ENCODE results near the gene ZNF670. TPM values are rescaled to one million over a fixed set of nuclear protein-coding genes. Genes with fewer than 3 reads are reported as not detected.

ZNF670 gene
- total and polyA plus RNA-seq, 9 of the 15 experiments (the other 6 are each of a cell fraction or from before 2014, with no cell fraction given): 7.1 to 23.4 (median 11.8) TPM

- TF ChIP-seq ZBTB34 (CRISPR knock-in tag; IDR thresholded peaks at IDR 0.05) (no peak), FOXP4 (CRISPR knock-in tag; IDR thresholded peaks at IDR 0.05; ENCODE audit: borderline replicate concordance) (no peak), GATAD2A (IDR thresholded peaks at IDR 0.05) (no peak), IRF9 (tag; IDR thresholded peaks at IDR 0.05) (no peak), DPF2 (IDR thresholded peaks at IDR 0.05) (peak; percentile 42; the same call in 1 of the 2 replicates), NFE2 (IDR thresholded peaks at IDR 0.05; ENCODE audit: low read depth) (peak; percentile 24; the same call in 1 of the 2 replicates), ZNF175 (CRISPR knock-in tag; IDR thresholded peaks at IDR 0.05; ENCODE audit: low read depth) (no peak), ZNF76 (CRISPR knock-in tag; IDR thresholded peaks at IDR 0.05; ENCODE audit: borderline replicate concordance) (no peak), NR4A1 (CRISPR knock-in tag; IDR thresholded peaks at IDR 0.05) (no peak), NR4A1 (tag; IDR thresholded peaks at IDR 0.05) (no peak), DEAF1 (CRISPR knock-in tag; IDR thresholded peaks at IDR 0.05) (no peak), U2AF1 (optimal IDR thresholded peaks at IDR 0.05; ENCODE audit: low read depth, low read length) (no peak), HOMEZ (CRISPR knock-in tag; IDR thresholded peaks at IDR 0.05) (no peak), DMBX1 (CRISPR knock-in tag; IDR thresholded peaks at IDR 0.05; ENCODE audit: borderline replicate concordance) (no peak), NRF1 (conservative IDR thresholded peaks at IDR 0.05 in 1 of 2, IDR thresholded peaks at IDR 0.05 in 1 of 2) (peak; percentile 53 to 59), MEIS2 (IDR thresholded peaks at IDR 0.05; ENCODE audit: partially characterized antibody) (peak; percentile 93), MITF (IDR thresholded peaks at IDR 0.05) (peak; percentile 88; the same call in 1 of the 2 replicates), ZNF133 (CRISPR knock-in tag; IDR thresholded peaks at IDR 0.05) (no peak), NCOA2 (IDR thresholded peaks at IDR 0.05; ENCODE audit: partially characterized antibody in 2 of 2) (no peak)
These were observed 25.4 kb upstream of the ZNF670 start, which contains the start of gene ZNF669 (continued) for GRCh38 chr1:247103859-247104591.

Data from K562 (cell line).